NCI-H2081 (cell line): ENCODE data around the gene ARMC7.
"Not testable (repeated sequence)": the region's sequence is repeated elsewhere in the genome, so short reads cannot be mapped to it uniquely, and the experiment has no call there.

Experiments used
- DNase-seq, 2 experiments: peaks; one replicate each; lab custom pipeline; 2025; lab: John Stamatoyannopoulos, UW

ARMC7 gene

DNA sequence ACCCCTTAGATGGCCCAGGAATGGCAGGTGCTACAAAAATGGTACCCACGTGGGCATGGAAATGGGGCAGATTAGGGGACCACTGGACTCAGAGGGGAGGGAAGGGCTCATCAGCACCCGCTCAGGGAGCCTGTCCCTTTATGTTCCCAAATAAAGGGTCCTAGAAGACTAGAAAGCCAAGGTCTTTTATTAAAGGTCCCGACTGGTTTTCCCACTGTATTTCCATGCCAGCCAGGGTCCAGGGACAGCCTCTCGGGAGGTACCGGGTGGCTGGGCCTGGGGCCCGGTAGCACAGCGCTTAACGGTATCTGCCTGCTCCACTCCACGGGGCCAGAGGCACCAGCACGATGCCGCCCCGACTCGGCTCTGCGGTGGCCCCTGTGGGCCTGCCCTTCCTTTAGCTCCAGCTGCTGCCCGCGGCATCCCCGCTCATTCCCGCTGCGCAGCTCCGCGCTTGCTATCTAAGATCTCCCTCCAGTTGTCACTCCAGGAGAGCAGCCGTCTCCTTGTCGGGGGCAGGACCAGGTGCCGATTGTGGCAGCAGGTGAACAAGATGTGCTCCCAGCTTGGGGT, 20.4 kb downstream of the ARMC7 start:
- DNase-seq = peak in 1 of 2 experiments; percentile 54

DNA sequence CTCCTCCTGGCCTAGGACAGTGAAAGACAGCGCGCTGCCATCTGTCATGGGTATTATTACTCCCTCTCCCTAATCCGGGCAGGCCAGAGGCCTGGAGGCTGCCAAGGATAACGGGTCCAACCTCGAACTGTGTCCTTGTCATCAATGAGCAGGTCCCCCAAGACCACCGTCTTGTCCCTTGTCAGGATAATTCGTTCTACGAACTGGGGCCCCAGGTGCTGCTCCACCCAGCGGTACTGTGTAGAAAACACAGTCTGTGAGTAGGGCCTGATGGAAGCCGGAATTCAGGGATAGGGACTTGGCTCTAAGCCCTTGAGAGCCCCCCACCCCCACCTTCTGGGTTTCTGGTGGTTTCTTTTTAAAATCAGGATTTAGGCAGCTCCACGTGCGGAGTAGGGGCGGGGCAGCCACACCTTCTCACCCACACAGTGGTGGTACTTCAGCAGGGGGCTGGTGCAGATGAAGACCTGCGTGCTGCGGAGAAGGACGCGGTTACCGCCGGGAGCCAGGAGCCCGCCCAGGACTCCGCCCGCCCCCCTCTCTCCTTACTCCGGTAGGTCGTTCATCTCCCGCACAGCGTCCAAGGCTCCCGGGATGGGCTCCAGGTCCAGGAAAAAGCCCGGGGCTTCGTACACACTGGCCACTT, 21.0 kb downstream of the ARMC7 start:
- DNase-seq = peak; percentile 60 to 66

DNA sequence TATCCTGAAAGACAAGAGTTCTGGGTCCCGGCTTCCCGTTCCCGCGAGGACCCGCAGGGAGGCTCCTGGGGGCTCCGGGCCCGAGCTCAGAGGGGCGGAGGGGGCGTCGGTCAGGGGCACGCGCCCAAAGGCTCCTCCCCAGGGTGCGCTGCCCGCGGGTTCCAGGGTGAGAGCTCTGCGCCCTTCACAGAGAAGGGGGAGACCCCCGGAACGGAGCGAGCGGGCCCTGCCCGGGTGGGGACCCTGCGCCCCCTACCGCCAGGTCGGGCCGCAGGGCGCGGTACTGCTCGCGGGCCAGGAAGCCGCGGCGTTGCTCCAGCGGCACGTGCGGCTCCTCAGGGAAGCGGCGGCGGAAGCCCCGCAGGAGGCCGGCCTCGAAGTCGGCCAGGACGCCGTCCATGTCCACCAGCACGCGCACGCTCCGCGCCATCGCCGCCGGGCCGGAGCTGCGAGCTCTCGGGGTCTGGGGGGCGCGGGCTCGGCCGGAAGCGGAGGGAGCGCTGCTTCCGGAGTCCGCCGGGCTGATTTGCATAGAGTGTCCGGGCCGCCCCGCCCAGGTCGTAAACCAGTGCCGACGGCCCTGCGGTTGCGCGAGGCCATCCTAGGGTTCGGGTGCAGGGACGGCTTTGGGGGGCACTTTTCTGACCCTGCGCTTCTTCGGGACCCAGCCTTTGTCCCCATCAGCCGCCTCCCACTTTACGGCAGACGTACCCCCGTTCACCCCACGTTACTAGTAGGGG, 21.7 kb downstream of the ARMC7 start, which contains the start of gene NT5C:
Gene NT5C (minus strand): TSS at position 465 of the 740 bp plus-strand sequence. CDS start 35 bp downstream, at position 430.
- DNase-seq = peak; percentile 79 to 89

DNA sequence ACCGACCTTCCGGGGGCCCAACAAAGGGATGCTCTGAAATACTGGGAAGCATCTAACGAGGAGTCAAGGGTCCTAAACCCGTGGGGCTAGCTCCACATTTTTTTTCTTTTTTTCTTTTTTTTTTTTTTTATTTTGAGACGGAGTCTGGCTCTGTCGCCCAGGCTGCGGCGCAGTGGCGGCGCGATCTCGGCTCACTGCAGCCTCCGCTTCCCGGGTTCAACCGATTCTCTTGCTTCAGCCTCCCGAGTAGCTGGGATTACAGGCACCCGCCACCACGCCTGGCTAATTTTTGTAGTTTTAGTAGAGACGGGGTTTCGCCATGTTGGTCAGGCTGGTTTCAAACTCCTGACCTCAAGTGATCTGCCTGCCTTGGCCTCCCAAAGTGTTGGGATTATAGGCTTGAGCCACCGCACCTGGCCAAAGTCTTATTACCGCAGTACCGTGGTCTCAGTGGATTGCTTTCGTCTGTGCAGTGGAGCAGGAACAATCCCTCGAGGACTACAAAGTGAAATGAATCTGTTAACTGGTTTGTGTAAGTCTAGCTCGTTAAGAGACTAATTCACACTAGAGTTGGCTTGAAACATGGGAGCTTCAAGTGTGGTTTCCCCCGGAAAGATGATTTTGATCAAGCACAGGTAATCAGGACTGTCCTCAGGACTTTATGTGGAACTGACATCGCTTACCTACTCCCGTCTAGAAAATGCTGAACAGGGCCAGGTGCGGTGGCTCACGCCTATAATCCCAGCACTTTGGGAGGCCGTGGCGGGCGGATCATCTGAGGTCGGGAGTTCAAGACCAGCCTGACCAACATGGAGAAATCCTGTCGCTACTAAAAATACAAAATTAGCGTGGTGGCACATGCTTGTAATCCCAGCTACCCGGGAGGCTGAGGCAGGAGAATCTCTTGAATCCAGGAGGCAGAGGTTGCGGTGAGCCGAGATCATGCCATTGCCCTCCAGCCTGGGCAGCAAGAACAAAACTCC, 22.5 kb downstream of the ARMC7 start:
- DNase-seq = peak in 1 of 2 experiments; percentile 36

DNA sequence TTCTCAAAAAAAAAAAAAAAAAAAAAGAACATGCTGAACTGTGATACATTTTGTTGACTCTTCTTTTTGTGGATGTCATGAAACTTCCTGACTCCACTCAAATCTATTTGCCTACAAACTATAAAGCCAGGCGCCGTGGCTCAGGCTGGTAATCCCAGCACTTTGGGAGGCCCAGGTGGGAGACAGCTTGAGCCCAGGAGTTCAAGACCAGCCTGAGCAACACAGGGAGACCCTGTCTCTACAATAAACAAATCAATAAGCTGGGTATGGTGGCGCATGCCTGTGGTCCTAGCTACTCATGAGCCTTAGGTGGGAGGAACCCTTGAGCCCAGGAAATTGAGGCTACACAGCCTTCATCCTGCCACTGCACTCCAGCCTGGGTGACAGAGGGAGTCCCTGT, 23.2 kb downstream of the ARMC7 start:
- no peak for DNase-seq

DNA sequence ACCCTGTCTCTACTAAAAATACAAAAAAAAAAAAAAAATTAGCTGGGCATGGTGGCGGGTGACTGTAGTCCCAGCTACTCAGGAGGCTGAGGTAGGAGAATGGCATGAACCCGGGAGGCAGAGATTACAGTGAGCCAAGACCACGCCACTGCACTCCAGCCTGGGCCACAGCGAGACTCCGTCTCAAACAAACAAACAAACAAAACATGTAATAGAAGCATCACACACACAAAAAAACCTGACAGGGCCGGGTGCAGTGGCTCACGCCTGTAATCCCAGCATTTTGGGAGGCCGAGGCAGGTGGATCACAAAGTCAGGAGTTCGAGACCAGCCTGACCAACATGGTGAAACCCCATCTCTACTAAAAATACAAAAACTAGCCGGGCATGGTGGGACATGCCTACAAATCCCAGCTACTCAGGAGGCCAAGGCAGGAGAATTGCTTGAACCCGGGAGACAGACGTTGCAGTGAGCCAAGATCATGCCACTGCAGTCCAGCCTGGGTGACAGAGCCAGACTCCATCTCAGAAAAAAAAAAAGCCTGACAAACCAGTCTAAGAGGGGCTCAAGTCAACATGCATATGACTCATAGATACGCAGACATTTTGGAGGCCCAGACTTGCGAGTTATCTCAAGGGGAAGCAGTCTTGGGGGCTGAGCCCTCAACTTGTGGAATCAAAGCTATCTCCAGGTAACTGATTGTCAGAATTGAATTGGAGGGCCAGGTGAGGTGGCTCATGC, 24.0 kb downstream of the ARMC7 start:
- not testable (repeated sequence) for DNase-seq

DNA sequence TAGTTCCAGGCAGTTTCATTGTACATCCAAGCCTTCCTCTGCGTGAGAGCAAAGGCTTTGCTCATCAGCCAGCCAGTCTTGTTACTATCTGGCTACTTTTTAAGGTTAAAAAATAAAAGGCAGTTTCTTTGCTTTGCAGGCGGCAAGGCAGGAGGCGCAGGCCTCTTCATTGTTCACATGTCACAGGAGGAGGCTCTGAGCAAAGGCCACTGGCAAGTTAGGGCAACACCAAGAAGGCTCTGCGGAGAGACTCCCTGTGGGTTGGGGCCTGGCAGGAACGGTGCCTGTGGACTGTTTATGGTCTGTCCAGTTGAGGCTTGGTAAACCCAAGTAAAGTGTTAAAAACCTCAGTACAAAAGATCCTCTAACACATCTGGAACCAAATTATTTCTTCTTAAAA, 25.7 kb downstream of the ARMC7 start:
- DNase-seq = no peak

DNA sequence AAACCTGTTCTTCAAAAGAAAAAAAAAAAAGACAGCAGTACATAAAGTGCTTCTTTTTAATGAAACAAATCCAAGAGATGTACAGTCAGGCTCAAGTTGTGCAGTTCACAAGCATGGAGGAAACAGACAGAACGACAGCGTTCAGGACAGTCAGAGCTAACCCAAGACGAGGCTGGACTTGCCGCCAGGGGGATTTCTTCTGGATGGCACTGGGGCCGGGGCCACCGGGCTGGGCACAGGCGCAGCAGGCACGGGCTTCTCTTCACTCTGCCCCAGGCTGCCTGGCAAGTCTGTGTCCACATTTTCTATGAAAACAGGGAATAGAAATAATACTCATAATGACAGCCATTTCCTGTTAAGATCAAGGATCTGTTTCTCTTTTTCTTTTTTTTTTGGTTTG, 26.2 kb downstream of the ARMC7 start:
- DNase-seq = no peak

DNA sequence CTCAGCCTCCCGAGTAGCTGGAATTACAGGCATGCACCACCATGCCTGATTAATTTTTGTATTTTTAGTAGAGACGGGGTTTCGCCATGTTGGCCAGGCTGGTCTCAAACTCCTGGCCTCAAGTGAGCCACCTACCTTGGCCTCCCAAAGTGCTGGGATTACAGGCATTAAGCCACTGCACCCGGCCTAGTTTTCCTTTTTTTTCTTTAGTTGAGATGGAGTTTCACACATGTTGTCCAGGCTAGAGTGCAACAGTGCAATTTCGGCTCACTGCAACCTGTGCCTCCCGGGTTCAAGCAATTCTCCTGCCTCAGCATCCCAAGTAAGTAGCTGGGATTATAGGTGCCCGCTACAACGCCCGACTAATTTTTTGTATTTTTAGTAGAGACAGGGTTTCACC, 28.0 kb downstream of the ARMC7 start:
- DNase-seq = not testable (repeated sequence)

DNA sequence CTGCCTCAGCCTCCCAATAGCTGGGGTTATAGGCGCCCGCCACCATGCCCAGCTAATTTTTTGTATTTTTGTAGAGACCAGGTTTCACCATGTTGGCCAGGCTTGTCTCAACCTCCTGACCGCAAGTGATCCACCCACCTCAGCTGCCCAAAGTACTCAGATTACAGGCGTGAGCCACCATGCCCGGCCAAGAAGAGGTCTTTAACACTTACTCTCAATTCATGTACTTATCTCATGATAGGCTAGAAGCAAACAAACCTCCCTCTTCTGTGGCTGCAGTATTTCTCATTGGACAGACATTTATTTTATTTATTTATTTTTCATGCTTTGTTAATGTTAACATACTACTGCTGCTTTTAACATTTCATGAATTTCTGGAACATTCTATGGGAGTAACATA, 28.8 kb downstream of the ARMC7 start:
- no peak for DNase-seq

DNA sequence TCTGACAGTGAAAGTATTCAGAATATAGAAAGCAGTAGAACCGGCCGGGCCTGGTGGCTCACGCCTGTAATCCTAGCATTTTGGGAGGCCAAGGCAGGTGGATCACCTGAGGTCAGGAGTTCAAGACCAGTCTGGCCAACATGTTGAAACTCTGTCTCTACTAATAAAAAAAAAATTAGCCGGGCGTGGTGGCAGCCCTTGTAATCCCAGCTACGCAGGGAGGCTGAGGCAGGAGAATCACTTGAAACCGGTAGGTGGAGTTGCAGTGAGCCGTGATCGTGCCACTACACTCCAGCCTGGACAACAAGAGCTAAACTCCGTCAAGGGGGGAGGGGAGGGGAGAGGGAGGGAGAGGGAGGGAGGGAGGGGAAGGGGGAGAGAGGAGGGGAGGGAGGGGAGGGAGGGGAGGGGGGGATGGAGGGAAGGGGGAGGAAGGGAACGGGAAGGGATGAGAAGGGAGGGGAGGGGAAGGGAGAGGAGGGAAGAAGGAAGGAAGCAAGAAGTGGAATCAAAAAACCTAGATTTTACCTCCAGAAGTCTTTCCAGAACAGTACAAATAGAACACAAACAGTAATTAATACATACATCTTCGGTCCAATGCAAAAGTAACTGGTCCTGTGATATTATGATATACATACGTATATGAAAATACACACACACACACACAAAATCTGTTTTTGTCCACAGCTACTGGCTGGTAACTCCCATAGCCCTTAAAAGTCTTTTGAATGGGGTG, 32.6 kb downstream of the ARMC7 start:
- no peak for DNase-seq

DNA sequence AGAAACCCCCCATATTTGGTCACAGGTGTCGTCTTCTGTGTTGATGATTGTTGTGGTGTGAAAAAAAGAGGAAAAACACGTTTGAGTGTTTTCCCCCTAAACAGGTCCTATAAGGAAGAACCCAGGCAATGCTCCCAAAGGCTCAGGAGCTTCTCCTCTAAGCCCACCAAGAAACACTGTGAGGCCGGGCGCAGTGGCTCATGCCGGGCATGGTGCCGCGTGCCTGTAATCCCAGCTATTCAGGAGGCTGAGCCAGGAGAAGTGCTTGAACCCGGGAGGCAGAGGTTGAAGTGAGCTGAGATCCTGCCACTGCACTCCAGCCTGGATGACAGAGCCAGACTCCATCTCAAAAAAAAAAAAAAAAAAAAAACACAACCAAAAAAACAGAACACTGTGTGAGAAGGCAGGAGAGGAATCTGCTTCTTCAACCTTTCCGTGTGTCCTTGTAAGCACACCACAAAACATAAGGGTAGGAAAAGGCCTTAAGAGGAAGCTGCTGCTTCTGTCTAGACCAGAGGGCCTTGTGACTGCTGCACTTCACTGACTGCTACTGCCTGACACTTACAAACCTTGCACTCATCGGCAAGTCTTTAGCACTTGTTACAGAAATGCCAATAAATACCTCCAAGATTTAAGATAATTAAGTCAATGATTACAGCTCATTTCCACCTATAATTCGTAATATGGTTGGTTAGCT, 35.2 kb downstream of the ARMC7 start:
- no peak for DNase-seq

DNA sequence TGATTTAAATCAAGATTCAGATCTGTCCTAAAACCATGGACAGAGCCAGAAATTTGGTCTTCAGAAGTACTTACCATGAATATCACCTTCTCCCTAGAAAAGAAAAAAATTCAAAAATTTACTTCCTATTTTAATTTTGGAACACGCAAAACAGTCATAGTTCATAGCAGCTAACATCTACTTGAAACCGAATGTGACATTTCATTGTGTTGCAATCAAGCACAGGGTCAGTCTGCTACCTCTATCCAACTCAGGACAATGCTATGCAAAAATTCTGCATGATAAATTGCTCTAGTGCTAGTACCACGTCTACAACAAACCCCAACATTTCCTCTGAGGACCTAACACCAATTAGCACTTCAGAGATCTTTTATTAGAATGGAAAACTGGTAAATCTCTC, 36.8 kb downstream of the ARMC7 start:
- no peak for DNase-seq

DNA sequence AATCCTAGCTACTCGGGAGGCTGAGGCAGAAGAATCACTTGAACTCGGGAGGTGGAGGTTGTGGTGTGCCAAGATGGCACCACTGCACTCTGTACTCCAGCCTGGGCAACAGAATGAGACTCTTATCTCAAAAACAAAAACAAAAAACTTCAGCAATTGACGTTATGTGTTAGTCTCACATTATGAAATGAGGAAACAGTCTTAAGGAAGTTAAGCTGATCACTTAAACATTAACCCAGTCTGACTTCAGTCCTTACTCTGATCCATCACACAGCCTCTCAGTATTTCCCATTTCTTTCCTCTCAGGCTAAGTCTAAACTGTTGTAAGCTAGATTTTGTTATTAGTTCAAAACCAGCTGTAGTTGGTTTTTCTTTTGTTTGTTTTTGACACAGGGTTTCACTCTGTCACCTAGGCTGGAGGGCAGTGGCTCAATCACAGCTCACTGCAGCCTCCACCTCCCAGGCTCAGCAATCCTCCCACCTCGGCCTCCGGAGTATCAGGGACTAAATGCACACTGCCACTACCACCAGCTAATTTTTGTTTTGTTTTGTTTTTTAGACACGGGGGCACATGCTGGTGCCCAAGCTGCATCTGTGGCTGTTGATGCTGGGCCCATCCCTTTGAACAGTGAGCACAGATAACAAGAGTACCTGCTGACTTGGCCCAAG, 38.2 kb downstream of the ARMC7 start:
- DNase-seq = no peak

DNA sequence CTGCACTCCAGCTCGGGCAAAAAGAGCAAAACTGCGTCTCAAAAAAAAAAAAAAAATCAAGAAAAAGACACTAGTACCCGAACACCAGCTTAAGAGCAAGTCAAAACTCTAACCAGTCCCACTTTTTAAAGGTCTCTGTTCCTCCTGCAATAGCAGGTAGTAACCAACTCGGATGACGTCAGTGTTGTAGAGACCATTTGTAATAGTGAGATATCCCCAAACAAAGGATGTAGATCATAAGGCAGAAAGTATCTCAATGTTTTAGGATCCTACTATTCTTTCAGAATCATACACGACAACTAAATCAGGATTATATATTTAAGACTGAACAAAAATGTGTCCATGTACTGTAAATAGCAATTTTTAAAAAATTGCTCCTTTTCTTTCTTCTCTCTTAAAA, 42.2 kb downstream of the ARMC7 start:
- peak; percentile 44 to 72 for DNase-seq

DNA sequence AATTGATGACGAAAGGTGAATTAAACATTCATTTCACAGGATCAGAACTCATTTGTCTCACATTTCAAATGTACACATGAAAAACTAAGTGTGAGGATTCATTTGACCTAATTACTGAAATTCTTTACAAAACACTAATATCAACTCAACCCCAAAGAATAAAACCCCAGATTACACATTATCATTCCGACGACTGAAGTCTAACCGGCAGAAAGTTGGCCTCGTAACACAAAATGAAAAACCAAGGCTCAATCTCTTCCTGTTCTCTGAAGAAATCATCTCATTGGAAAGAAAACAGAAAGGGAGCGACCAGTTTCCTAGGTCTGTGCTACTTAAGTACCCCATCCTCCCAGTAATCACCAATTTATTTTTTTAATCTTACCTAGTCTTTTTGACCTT, 42.8 kb downstream of the ARMC7 start:
- DNase-seq = no peak

DNA sequence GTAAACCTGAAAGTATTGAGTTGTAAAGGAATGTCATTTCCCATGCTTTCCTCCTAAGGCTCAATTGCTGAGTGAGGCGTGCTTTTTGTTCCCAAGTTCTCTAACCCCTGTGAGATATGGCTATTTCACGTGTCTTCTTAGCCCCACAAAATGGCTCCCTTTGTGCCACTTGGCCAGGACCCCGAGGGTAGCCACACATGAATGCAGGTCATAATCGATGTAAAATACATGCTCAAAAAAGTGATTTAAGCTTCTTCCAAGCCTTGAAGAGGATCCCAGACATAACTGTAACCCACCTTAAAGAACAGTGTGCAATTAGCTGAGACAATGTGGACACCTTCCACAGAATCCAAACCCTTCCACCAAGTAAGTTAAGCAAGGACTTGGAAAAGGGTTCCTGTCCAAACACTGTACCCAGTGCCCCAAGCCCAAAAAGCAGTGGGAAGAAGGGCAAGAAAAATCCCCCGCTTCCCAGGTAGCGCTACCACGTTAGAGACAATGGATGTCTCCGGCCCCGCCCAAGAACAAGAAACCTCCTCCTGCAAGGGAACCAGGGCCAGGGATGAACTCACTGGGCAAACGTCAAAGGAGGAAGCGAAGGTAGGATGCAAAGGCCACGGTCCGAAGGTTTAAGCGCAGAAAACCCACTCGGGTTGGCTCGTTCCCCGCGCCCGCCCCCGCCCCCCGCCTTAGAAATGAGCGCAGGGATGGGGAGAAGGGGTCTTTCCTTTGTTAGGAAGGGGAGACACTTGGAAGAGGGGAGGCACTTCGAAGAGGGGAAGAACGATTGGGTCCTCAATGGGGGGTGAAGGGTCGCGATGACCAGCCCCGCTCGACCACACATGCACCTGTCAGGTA, 43.4 kb downstream of the ARMC7 start:
- peak; percentile 59 to 62 for DNase-seq

DNA sequence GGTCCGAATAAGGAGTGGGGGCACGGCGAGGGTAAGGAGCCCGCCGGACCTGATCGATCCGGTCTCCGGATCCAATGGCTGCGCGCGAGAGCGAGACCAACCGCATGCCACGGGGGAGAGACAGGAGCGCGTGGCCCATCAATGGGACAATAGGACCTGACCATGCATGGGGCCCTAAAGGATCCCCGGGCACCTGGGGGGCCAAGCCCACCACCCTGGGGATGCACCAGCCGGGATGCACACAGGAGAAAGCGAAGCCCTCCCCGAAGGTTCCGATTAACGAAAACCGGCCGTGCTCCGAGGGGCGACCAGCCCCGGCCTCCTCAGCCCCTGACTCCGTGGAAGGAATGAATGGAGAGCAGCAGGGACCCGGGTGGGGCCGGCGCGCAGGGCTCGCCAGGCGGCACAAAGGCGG, 44.0 kb downstream of the ARMC7 start:
- DNase-seq = peak; percentile 56 to 58
